ENCODE measurements around the gene CFAP73. TPM values are rescaled to one million over a fixed set of nuclear protein-coding genes. Genes with fewer than 3 reads are reported as not detected.

The CFAP73 gene
- total RNA-seq, 4 donors from 2014 or later, result not detected

DNA sequence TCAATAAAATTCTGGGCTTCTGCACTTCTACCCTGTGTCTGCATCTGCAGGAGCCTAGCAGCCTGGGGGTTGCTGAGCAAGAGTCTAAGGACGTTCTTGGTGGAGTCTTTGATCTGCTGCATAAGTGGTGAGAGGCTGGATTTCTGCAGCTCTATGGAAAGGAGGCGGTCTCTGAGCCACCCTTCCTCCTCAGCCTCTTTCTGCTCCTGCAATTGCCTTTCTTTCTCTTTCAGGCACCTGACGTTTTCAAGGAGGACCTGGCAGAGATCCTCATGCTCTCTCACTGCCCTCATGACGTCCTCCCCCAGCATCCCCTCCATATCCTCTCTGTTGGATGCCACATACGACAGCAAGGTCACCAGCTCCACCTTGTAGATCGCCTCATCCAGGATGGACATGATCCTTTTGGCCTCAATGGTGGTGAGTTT is 58.1 kb downstream of the CFAP73 start:
- intact Hi-C loops (cut with DNase I; ENCODE audit: low total_unique reads) (no loop called here), in situ Hi-C loops (cut with MboI; ENCODE audit: low sequenced_read_pairs in 4 of 4) (no loop called here)
- TF ChIP-seq, protein P1, sequence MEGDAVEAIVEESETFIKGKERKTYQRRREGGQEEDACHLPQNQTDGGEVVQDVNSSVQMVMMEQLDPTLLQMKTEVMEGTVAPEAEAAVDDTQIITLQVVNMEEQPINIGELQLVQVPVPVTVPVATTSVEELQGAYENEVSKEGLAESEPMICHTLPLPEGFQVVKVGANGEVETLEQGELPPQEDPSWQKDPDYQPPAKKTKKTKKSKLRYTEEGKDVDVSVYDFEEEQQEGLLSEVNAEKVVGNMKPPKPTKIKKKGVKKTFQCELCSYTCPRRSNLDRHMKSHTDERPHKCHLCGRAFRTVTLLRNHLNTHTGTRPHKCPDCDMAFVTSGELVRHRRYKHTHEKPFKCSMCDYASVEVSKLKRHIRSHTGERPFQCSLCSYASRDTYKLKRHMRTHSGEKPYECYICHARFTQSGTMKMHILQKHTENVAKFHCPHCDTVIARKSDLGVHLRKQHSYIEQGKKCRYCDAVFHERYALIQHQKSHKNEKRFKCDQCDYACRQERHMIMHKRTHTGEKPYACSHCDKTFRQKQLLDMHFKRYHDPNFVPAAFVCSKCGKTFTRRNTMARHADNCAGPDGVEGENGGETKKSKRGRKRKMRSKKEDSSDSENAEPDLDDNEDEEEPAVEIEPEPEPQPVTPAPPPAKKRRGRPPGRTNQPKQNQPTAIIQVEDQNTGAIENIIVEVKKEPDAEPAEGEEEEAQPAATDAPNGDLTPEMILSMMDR (IDR thresholded peaks at IDR 0.05 in 4 of 5, conservative IDR thresholded peaks at IDR 0.05 in 1 of 5), result no peak
- TF ChIP-seq POLR2A (IDR thresholded peaks at IDR 0.05), result no peak
- ATAC-seq, result no peak
- Histone ChIP-seq H3K4me3 (no peak overlapping the region), H3K36me3 (no peaks in the 10 kb centered on the region), H3K4me1 (peaks cover 14 to 15% of the 10 kb centered on the region in 2 donors), H3K27me3 (no peaks in the 10 kb centered on the region), H3K27ac (peak overlapping the region in 1 of 4 donors; percentile 38), H3K9me3 (no peaks in the 10 kb centered on the region)
- no peak for DNase-seq

DNA sequence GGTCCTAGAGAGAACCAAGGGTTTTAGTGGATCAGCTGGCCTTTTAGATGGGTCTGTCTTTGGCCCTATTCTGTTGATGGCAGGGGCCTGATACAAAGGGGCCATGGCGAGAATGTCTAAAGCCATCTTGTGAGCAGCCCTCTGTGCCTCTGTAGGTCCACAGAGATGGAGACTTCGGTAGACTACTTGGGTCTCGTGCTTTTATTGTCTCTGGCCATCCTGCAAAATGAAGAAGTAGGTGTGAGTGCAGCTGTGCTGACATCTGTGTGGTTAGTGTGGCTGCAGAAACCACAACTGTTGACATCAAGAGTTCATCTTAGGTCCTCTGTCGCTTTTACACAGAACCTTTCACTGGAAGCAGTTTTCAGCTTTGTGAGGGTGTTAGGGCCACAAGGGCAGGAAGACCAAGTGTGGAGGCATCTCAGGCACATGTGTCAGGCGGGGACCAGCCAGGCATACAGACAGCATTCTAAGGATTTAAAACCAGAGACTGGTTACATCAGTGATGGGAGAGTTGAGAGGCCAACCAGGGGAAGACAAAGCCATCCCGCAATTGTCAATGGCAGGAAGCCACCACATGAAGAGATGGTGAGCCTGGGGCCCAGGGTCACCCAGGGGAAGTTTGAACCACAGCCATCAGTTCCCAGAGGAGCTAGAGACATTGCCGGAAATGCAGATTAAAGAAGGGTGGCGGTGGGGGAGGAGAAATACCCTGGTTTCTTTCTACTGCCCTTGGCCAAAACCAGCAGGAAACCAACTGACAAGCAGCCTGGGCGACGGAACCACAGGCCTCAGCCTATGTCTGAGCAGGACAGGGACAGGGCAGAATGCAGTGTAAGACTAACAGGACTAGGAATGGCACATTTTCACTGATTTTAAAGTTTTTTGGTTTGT is 58.8 kb downstream of the CFAP73 start:
- Histone ChIP-seq H3K36me3 (no peaks in the 10 kb centered on the region), H3K4me3 (no peak overlapping the region), H3K27ac (peak overlapping the region in 3 of 4 donors; percentile 6 to 39 (median 38)), H3K4me1 (peaks cover 14 to 15% of the 10 kb centered on the region in 2 donors), H3K9me3 (no peaks in the 10 kb centered on the region), H3K27me3 (no peaks in the 10 kb centered on the region)
- in situ Hi-C loops (cut with MboI; ENCODE audit: low sequenced_read_pairs in 4 of 4), result no loop called here
- DNase-seq, result peak in 1 of 2 donors; percentile 38
- ATAC-seq, result peak; percentile 16 to 29
- intact Hi-C loops (cut with DNase I; ENCODE audit: low total_unique reads), result no loop called here
- TF ChIP-seq, protein P1 (IDR thresholded peaks at IDR 0.05 in 4 of 5, conservative IDR thresholded peaks at IDR 0.05 in 1 of 5), result no peak
- TF ChIP-seq POLR2A (IDR thresholded peaks at IDR 0.05), result no peak

Small RNA genes within 50 kb of the gene (microRNA-seq; reads per million reads assigned to microRNA genes)
- 0 reads per million in 2 donors for gene MIR7106 (ENCODE audit: borderline replicate concordance in 2 of 2)

Other genes starting within 250 kb of the CFAP73 start
- 1 to 10 TPM; 1.2 to 2.7 (median 1.8) TPM for gene OAS1, start 242.8 kb upstream of the CFAP73 start, total RNA-seq
- 1 to 10 TPM; 1.4 to 5.3 (median 4.2) TPM for gene OAS3, start 211.2 kb upstream of the CFAP73 start, total RNA-seq
- 1 to 10 TPM; 1.7 to 5.2 (median 2.5) TPM for gene OAS2, start 171.2 kb upstream of the CFAP73 start, total RNA-seq
- 1 to 10 TPM in 1 of 4 donors, under 1 TPM in 3; 0.49 to 1.1 (median 0.77) TPM for gene DTX1, start 93.0 kb upstream of the CFAP73 start, total RNA-seq
- gene RASAL1, start 14.0 kb upstream of the CFAP73 start, total RNA-seq, result not detected
- gene DDX54, start 35.8 kb downstream of the CFAP73 start, total RNA-seq, result 100 to 1,000 TPM in 3 of 4 donors, 10 to 100 TPM in 1; 90.0 to 144 (median 108) TPM
- gene RITA1, start 36.0 kb downstream of the CFAP73 start, total RNA-seq, result 10 to 100 TPM; 17.7 to 31.2 (median 23.1) TPM
- 10 to 100 TPM; 21.4 to 27.0 (median 25.4) TPM for gene TPCN1, start 71.7 kb downstream of the CFAP73 start, total RNA-seq
- 10 to 100 TPM in 3 of 4 donors, 1 to 10 TPM in 1; 8.2 to 21.2 (median 14.5) TPM for gene SLC8B1, start 185.4 kb downstream of the CFAP73 start, total RNA-seq
- gene PLBD2, start 208.9 kb downstream of the CFAP73 start, total RNA-seq, result 10 to 100 TPM; 12.0 to 28.9 (median 26.8) TPM